Measurements from ENCODE around the gene ETNK2.
"Not testable (repeated sequence)": the region's sequence is repeated elsewhere in the genome, so short reads cannot be mapped to it uniquely, and the experiment has no call there.

Gene ETNK2

GRCh38 chr1:204123376-204123775, 28.5 kb downstream of the ETNK2 start:
- no peak for FAIRE-seq

GRCh38 chr1:204121840-204122555, 29.8 kb downstream of the ETNK2 start:
- no peak for FAIRE-seq

GRCh38 chr1:204116539-204116938, 35.3 kb downstream of the ETNK2 start:
- FAIRE-seq, result no peak

DNA sequence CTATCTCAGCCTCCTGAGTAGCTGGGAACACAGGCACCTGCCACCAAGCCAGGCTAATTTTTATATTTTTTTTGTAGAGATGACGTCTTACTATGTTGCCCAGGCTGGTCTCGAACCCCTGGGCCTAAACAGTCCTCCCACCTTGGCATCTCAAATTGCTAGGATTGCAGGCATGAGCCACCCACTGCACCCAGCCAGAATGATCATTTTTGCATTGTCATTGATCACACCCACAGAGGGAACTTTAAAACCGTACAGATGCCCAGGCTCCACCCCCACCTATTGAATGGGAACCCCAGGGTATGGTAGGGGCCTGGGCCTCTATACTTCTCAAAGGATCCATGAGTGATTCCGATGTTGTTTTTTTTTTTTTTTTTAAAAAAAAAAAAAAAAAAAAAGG, 36.7 kb downstream of the ETNK2 start:
- no peak for FAIRE-seq

DNA sequence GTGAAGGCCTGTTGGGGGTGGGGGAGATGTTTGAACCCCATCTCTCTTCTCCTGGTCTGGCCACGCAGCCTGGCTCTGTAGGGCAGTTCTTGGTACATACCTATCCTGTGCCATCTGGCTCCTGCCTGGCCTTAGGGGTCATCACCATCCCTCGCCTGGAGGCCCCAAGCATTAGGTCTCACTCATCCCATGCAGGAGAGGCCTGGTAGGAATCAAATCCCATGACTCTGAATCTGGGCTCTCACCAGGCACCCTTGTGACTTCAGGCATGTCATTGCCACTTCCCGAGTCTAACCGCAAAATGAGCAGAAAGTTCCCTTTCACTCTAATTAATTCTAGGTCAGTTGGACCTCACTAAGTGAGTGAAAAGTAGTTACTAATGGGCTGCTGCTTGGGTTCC, 37.2 kb downstream of the ETNK2 start:
- FAIRE-seq, result no peak

GRCh38 chr1:204113896-204114295, 37.9 kb downstream of the ETNK2 start:
- FAIRE-seq, result no peak

DNA sequence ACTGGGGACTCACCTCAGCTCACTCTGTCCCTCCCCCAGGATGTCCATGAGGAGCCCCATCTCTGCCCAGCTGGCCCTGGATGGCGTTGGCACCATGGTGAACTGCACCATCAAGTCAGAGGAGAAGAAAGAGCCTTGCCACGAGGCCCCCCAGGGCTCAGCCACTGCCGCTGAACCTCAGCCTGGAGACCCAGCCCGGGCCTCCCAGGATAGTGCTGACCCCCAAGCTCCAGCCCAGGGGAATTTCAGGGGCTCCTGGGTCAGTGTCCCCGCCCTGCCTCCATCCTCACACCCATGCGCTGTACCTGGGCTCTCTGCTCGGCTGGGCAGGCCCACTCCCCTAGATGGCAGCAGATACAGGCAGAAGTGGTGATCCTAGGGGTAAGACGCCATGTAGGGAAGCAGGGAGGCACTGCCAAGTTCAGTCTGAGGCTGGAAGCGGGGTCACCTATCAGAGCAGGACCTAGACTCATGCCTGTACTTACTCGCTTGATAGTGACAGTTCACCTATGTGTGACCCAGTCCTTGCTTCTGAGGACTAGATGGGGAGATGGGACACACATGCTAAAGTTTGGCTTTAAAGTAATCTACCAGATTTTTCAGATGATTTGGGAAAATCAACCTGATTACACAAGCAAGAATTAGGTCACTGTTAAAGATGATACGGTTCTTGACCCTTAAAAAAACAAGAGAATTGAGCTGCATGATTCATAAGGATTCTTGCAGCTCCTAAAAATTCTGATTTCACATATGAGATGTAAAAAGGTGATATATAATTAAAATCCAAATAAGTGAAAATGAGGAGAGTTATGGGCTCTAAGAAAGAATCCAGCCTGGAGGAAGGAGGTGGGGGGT, 38.7 kb downstream of the ETNK2 start:
- no peak for FAIRE-seq

DNA sequence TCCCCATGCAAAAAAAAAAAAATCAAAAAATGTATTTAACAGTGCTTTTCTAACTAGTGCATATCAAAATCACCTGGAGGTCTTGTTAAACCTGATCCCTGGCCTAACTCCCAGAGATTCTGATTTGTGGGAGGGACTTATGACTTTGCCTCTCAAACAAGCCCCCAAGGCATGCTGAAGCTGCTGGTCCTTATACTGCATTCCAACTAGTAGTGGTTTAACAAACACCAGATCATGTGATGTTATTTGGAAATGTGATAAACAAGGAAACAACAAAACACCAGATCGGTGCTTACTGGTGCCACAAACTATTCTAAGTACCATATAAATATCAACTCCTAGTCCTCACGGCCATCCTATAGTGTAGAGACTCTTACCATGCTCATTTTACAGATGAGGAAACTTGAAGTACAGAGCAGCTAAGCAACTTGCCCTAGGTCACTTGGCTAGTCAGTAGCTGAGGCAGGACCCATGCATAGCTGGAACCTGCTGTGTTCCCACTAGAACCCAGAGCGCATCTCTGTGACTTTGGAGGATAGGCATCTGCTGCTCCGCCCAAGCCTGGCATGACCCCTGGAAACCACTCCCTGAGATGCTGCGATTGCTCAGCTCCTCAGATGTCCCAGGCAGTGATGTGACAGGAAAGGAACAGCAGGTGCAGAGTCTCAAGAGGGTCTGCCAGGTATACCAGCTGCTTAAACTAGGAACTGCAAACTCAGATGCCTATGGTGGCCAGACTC, 40.8 kb downstream of the ETNK2 start:
- FAIRE-seq, result no peak

DNA sequence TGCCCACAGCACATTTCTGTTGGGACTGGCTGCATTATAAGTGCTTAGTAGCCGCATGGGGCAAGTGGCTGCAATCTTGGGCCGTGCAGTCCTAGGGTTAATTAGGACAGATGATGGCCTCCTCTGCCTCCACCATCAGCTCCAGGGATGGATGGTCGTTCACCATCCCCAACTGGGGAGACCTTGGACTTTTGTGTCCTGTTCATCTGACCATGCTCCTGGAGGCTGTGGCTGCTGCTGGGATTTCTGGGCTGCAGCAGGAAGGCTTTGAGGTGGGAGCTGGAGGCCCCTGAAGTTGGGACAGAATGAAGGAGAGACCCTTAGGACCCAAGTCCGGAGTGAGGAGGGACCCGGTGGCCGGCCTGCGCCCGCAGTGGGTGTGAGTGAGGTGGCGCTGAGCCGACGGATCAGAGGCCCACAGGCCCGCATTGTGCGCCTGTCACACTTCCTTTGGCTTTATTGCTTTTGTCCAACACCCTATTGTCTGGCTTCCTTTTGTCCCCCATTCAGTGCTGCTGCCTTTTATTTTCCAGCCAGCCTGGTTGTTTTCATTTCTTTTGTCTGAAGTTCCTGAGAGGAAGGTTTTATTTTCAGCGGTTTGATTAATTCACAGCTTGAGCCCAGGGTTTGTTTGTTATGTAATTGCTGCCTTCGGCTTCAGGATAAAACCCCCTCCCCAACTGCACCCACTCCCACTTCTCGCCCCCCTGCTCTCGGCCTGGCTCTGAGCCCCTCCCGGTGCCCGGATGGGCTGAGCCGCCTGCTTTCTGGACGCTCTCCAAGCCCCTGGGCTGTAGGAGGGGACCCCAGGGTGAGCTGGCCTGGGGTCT, 43.3 kb downstream of the ETNK2 start:
- no peak for FAIRE-seq

- no peak for FAIRE-seq
Observed at GRCh38 chr1:204107892-204108291, 44.0 kb downstream of the ETNK2 start.

GRCh38 chr1:204106825-204107224, 45.0 kb downstream of the ETNK2 start:
- FAIRE-seq, result no peak

DNA sequence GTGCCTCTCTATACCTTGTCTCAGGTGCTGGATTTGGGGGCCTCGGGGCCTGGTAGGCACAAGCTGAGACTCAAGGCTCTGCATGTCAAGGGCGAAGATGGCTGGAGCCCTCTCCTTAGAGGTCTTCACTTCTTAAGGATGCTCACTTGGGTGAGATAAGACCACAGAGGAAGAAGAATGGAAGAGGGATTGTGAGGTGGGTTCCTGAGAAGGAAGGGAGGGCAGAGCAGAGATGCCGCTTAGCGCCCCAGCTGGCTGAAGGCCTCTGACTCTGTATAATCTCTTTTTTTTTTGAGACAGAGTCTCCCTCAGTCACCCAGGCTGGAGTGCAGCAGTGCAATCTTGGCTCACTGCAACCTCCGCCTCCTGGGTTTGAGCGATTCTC, 46.7 kb downstream of the ETNK2 start:
- FAIRE-seq, result no peak

DNA sequence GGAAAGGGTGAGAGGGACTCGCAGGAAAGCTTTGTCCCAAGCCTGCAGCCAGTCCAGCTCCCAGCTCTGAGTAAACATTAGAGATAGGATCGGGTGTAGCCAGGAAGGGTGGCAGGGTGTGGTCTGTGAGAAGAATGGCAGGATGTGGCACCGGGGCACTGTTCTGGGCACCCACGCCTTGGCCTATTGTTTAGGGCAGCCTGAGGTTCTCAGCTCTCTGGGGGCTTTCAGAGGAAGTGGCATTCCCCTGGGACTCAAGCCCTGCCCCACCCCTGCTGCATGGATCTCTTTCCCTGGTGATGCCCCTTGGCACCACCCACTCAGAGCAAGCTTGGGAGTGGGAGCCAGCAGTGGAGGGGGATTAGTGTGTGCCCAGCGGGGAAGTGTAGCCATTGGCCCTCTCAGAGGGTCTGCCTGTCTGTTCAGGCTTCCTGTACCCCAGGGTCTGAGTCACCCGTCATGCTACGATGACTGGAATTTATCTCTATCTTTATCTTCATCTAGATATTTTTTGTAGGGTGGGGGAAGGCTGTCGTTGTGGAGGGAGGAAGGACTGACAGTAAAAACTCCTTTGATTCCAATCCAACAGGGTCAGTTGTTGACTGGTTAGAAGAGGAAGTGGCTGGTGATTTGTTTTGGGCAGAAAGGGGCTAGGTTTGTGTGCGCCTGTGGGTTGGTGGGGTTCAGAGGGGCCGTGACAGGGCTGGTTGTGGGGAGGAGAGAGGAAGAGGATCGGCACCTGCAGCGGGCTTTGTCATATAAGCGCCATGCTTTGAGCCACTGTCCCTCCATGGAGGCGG, 47.3 kb downstream of the ETNK2 start:
- no peak for FAIRE-seq

- no peak for FAIRE-seq
Observed at GRCh38 chr1:204103431-204103741, 48.5 kb downstream of the ETNK2 start.

DNA sequence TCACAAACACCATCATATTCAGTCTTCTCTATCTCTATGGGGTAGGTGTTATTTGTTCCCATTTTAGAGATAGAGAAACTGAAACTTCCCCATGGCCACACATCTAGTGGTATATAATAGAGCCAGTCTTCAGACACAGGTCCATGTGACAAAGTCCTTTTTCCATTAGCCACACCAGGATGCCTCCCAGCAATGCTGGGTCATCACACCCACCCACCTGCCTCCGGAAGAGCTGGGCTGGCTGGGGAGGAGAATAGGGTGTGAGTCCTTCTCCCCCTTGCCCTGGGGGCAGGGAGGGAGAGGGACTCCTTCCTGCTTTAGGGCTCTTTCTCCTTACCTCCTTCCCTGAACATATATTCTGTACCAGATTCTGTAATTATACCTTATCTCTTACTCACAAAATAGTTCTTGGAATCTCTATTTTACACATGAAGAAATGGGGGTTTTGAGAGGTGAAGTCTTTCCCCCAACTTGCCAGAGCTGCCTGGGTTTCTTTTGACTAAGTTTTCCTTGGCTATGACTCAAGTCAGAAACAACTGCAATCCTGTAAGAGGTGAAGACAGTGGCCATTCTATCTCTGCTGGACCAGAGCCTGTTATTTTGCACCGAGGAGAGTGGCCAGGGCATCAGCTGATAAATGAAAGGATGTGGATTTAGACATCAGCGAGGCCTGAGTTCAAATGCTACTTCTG, 49.0 kb downstream of the ETNK2 start:
- no peak for FAIRE-seq

DNA sequence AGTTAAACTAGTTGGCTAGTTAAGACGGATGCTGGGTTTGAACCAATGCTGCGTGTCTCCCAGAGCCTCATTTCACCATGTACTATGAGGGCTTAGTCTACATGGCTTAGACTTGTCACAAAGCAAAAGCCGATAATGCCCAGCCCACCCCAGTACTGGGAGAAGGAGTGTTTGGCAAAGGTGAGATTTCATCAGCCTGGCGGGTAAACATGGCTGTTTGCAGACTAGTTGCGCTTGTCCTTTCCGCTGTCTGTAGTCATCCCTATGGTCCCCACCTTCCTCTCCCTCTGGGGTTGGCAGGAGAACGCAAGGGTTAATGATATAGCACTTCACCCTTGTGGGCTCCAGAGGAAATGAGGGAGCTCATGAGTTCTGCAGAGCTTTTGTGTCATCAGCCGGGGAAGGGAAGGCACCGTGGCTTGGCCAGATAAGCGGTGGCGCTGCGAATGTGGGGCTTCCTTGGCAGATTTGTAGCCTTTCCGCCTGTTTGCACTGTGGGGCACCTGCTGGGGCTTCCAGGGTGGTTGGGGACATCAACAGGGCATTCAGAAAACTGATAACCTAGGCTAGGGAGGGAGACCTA, 49.7 kb downstream of the ETNK2 start:
- no peak for FAIRE-seq

DNA sequence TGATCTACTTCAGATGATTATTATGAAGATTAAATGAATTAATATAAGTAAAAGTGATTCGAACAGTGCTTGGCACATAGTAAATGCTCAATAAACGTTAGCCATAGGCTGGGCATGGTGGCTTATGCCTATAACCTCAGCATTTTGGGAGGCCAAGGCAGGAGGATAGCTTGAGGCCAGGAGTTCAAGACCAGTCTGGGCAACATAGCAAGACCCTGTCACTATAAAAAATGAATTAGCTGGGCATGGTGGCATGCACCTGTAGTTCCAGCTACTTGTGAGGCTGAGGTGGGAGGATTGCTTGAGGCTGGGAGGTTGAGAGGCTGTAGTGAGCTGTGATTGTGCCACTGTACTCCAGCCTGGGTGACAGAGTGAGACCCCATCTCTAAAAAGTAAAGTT, 52.1 kb downstream of the ETNK2 start:
- FAIRE-seq, result not testable (repeated sequence)

- FAIRE-seq, result no peak
Observed at GRCh38 chr1:204098683-204099082, 53.2 kb downstream of the ETNK2 start.

GRCh38 chr1:204096931-204097330, 54.9 kb downstream of the ETNK2 start:
- no peak for FAIRE-seq

DNA sequence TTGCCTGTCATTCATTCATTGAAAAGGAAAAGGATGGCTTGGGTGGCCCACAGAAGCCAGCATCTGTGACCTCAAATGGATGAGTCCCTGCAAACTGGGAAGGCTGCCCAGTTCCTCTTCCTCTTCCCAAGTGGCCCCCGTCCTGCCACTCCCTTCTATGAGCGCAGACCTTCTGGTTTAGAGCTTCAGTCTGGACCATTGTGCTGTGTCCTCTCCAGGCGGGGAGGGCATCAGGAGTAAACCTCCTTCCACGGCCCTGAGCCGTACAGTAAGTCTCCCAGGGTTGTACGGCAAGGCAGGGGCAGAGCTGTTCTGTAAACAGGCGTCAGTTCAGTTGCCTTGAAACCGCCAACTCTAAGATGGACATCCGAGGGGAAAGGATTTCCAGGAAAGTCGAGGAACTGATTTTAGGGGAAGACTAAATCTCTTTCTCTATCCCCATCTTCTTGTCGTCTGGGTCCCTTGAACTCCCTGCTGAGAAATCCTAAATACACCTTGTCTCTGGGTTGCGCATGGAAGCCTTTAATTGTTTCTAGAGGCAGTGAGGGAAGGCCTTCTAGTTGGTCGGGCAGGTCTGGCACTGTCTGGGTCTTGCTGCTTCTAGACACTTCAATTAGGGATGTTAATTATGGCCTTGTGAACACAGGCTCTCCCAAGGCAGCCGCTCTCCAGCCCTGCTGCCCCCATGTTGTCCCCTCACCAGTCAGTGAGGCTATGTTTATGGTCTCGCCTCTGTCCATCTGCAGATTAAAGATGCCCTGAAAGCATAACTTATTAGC, 56.8 kb downstream of the ETNK2 start:
- FAIRE-seq, result no peak
